ENCODE measurements around the gene IER3IP1. TPM values are rescaled to one million over a fixed set of nuclear protein-coding genes. Genes with fewer than 3 reads are reported as not detected.
"Not testable (repeated sequence)": the region's sequence is repeated elsewhere in the genome, so short reads cannot be mapped to it uniquely, and the experiment has no call there.

Gene IER3IP1
- total RNA-seq, 1 donor from 2014 or later: 6.4 TPM

- no peak overlapping the region for H3K27ac ChIP-seq
- no peak for TF ChIP-seq POLR2A (IDR thresholded peaks at IDR 0.05)
- TF ChIP-seq, protein P1, sequence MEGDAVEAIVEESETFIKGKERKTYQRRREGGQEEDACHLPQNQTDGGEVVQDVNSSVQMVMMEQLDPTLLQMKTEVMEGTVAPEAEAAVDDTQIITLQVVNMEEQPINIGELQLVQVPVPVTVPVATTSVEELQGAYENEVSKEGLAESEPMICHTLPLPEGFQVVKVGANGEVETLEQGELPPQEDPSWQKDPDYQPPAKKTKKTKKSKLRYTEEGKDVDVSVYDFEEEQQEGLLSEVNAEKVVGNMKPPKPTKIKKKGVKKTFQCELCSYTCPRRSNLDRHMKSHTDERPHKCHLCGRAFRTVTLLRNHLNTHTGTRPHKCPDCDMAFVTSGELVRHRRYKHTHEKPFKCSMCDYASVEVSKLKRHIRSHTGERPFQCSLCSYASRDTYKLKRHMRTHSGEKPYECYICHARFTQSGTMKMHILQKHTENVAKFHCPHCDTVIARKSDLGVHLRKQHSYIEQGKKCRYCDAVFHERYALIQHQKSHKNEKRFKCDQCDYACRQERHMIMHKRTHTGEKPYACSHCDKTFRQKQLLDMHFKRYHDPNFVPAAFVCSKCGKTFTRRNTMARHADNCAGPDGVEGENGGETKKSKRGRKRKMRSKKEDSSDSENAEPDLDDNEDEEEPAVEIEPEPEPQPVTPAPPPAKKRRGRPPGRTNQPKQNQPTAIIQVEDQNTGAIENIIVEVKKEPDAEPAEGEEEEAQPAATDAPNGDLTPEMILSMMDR (IDR thresholded peaks at IDR 0.05): peak; percentile 37 to 48 (median 46)
- no peak for TF ChIP-seq POLR2AphosphoS5 (IDR thresholded peaks at IDR 0.05; ENCODE audit: insufficient read depth in 1 of 2, low read depth in 1 of 2)
- DNase-seq (ENCODE audit: extremely low spot score in 2 of 2): no peak
- no peaks in the 10 kb centered on the region for H3K9me3 ChIP-seq
- intact Hi-C loops (cut with DNase I): no loop called here
- no peak overlapping the region for H3K4me3 ChIP-seq
- H3K27me3 ChIP-seq: no peaks in the 10 kb centered on the region
- no peaks in the 10 kb centered on the region for H3K36me3 ChIP-seq
- H3K4me1 ChIP-seq: no peaks in the 10 kb centered on the region
Observed at GRCh38 chr18:47204908-47205522, 28.9 kb upstream of the IER3IP1 start.

DNA sequence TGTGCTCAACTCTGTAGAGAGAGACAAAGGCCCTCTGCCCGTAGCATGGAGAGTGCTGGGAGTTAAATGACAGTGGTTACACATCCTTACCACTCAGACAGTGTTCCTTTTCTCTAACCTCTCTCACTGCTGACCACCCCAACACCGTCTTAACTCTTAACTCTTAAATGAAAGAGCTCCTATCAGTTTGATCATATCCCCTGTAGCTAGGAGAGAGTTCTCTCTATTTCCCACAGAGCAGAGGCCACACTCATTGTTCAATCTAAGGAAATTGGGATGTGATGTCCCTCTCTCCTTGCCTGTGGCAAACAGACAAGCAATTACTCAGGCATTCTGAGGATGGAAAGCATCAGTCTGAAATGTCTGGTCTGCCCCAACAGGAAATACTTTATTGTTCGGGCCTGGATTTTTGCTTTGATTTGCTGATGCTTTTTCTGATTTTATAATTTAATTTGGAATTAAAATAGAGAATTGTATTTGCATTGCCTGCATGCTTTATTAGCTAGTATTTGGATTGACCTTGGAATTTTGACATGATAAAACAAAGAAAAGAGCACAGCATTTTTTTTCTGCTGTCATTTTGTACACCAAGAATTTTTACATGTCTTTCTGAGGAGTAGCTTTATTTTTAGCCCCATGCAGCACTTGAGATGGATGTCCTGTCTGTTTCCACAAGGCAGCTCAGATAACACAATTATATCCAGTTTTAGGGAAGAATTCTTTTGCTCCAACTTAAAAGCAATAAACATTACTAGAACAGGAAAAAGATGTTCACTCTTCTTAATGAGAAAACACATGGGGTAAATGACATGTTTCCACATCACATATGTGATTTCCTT, 27.7 kb upstream of the IER3IP1 start:
- DNase-seq (ENCODE audit: extremely low spot score in 2 of 2): no peak
- Histone ChIP-seq H3K27ac (no peak overlapping the region), H3K36me3 (no peaks in the 10 kb centered on the region), H3K27me3 (no peaks in the 10 kb centered on the region), H3K4me1 (no peaks in the 10 kb centered on the region), H3K9me3 (no peaks in the 10 kb centered on the region), H3K4me3 (no peak overlapping the region)
- TF ChIP-seq POLR2A (IDR thresholded peaks at IDR 0.05) (no peak), POLR2AphosphoS5 (IDR thresholded peaks at IDR 0.05; ENCODE audit: insufficient read depth in 1 of 2, low read depth in 1 of 2) (no peak)
- TF ChIP-seq, protein P1 (IDR thresholded peaks at IDR 0.05): no peak
- intact Hi-C loops (cut with DNase I): no loop called here

- H3K4me3 ChIP-seq; H3K27me3 ChIP-seq; H3K9me3 ChIP-seq; intact Hi-C loops (cut with DNase I); H3K4me1 ChIP-seq; DNase-seq (ENCODE audit: extremely low spot score in 2 of 2); H3K27ac ChIP-seq; H3K36me3 ChIP-seq: not testable (repeated sequence)
Observed at GRCh38 chr18:47195961-47196360, 19.8 kb upstream of the IER3IP1 start.

- TF ChIP-seq, protein P1 (IDR thresholded peaks at IDR 0.05): no peak
- TF ChIP-seq POLR2AphosphoS5 (IDR thresholded peaks at IDR 0.05; ENCODE audit: insufficient read depth in 1 of 2, low read depth in 1 of 2): no peak
- Histone ChIP-seq H3K36me3 (no peaks in the 10 kb centered on the region), H3K27me3 (no peaks in the 10 kb centered on the region), H3K4me3 (no peak overlapping the region), H3K9me3 (no peaks in the 10 kb centered on the region), H3K4me1 (no peaks in the 10 kb centered on the region), H3K27ac (no peak overlapping the region)
- DNase-seq (ENCODE audit: extremely low spot score in 2 of 2): no peak
- intact Hi-C loops (cut with DNase I): no loop called here
Observed at GRCh38 chr18:47191961-47192360, 15.8 kb upstream of the IER3IP1 start.

DNA sequence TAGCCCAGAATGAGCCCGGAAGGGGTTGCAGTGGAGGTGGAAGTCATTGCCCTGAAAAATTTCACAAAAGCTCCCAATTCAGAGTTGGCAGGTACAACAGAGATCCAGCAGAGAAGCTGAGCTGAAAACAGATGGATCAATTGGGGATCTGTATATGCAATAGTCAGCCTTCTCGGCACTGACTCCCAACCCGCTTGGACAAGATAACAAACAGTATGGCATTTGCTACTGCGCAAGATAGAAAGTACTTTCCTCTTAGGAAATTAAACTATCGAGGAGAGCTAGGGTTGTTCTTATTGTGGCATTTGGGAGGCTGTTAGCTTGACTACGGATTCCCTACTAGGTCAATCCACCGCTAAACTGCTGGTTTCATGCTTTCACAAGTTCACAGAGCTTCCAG, 11.6 kb upstream of the IER3IP1 start:
- Histone ChIP-seq H3K4me1 (no peaks in the 10 kb centered on the region), H3K9me3 (no peaks in the 10 kb centered on the region), H3K36me3 (no peaks in the 10 kb centered on the region), H3K27me3 (no peaks in the 10 kb centered on the region), H3K4me3 (no peak overlapping the region), H3K27ac (no peak overlapping the region)
- intact Hi-C loops (cut with DNase I): no loop called here
- TF ChIP-seq, protein P1 (IDR thresholded peaks at IDR 0.05): no peak
- TF ChIP-seq POLR2AphosphoS5 (IDR thresholded peaks at IDR 0.05; ENCODE audit: insufficient read depth in 1 of 2, low read depth in 1 of 2): no peak
- TF ChIP-seq POLR2A (IDR thresholded peaks at IDR 0.05): no peak
- DNase-seq (ENCODE audit: extremely low spot score in 2 of 2): no peak
